ENCODE data around the gene GNG14.
"Not testable (repeated sequence)": the region's sequence is repeated elsewhere in the genome, so short reads cannot be mapped to it uniquely, and the experiment has no call there.

Gene GNG14

GRCh38 chr19:12695096-12695495, 7.3 kb downstream of the GNG14 start:
- no peak for DNase-seq (ENCODE audit: insufficient read length, low spot score)
- no peak for FAIRE-seq

- no peak for FAIRE-seq
Observed at GRCh38 chr19:12695514-12695913, 7.7 kb downstream of the GNG14 start.

GRCh38 chr19:12695997-12696365, 8.2 kb downstream of the GNG14 start:
- FAIRE-seq (no peak), DNase-seq (ENCODE audit: insufficient read length, low spot score) (no peak)

More at GRCh38 chr19:12695514-12695913, 7.7 kb downstream of the GNG14 start:
- DNase-seq (ENCODE audit: insufficient read length, low spot score): no peak

DNA sequence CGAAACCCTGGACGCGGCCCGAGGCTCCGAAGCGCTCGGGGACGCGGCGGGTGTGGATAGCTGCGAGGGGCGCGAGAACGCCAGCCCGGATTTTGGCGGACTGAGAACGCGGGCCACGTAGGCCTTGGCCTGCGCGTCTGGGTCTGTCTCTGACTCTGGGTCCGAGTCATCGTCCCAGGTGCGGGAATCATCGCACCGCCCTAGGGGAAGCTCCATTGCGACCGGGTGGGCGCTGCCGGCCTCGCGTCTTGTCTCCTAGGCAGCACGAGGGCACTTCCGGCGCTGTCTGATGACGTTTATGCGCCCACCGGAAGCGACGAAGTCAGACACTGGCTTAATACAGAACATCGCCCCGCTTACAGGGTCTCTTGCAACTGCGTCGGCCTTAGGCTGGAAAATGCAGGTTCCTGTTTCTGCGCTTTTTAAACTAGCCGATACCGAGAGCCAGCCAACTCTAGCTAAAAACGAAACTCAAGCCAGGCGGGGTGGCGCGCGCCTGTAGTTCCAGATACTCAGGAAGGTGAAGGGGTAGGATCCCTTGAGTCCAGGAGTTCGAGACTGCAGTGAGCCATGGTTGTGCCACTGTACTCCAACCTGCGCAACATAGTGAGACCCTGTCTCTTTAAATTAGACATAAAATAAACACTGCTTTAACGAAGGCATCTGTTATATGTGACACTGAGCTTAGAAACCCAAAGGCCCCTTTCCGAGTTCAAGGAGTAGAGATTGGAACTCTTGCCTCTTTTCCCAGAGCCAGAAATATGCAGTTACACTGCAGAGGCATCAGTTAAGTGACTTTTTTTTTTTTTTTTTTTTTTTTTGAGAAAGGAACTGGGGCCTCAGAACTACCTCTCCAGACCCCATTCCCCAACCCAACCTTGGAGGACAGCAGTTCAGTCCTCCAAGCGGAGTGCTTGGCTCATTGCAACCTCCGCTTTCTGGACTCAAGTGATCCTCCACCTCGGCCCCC, 8.9 kb downstream of the GNG14 start, which contains the start of gene FBXW9:
Gene FBXW9 (minus strand): TSS at position 266 of the 970 bp plus-strand sequence. CDS start 50 bp downstream, at position 216.
- peak; percentile 79 for FAIRE-seq
- peak; percentile 99 for DNase-seq (ENCODE audit: insufficient read length, low spot score)

DNA sequence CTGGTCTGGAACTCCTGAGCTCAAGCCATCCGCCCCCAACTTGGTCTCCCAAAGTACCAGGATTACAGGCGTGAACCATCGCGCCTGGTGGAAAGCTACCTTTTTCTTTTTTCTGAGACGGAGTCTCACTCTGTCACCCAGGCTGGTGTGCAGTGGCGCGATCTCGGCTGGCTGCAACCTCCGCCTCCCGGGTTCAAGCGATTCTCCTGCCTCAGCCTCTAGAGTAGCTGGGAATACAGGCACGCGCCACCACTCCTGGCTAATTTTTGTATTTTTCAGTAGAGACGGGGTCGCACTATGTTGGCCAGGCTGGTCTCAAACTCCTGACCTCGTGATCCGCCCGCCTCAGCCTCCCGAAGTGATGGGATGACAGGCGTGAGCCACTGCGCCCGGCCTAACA, 9.6 kb downstream of the GNG14 start:
- FAIRE-seq; DNase-seq (ENCODE audit: insufficient read length, low spot score): not testable (repeated sequence)

GRCh38 chr19:12698138-12698537, 10.3 kb downstream of the GNG14 start:
- DNase-seq (ENCODE audit: insufficient read length, low spot score) (no peak), FAIRE-seq (no peak)

DNA sequence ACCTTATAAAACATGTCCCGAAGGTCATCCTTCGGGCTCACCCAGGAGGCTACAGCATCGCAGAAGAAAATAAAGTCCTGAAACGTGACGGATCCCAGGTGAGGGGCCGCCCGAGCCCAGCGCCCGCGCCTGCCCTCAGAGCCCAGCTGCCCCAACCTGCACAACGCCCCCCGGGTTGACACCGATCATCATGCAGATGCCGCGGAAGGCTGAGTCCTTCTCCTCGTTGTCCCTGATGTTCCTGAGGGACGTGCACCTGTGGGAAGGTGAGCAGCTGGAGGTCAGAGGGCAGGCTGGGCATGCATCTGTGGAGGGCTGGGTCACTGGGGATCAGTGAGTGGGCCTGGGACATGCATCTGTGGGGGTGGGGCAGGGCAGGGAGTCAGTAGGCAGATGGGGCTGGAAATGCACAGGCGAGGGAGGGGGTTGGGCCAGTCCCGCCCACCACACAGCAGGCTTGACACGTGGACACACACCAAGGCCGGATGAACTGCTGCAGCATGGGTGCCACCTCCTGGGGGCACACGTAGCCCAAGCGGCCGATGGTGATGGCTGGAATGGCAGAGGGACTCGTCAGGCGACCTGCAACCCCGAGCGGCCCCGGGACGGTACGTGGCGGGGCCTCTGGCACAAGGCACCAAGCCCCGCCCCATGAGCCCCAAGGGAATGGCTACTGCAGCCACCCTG, 13.9 kb downstream of the GNG14 start:
- FAIRE-seq: no peak
- DNase-seq (ENCODE audit: insufficient read length, low spot score): no peak

DNA sequence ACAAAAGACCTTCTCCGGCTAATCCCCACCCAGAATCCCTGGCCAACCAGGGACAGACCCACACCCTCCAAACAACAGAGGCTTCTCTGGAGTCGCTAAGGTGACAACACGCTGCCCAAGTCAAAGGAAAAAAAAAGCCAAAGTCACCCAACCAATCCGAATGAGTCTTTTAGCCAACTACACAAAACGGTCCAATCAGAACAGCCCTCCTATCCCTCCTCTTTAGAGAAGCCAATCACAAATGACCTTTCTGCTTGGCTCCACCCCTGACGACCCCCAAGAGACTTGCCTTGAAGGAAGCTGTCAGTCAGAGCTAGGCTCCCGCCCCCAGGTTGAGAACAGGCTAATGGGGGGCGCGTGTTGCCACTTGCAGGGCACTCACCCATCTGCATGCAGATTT, 15.2 kb downstream of the GNG14 start:
- DNase-seq (ENCODE audit: insufficient read length, low spot score) (peak; percentile 50), FAIRE-seq (no peak)

DNA sequence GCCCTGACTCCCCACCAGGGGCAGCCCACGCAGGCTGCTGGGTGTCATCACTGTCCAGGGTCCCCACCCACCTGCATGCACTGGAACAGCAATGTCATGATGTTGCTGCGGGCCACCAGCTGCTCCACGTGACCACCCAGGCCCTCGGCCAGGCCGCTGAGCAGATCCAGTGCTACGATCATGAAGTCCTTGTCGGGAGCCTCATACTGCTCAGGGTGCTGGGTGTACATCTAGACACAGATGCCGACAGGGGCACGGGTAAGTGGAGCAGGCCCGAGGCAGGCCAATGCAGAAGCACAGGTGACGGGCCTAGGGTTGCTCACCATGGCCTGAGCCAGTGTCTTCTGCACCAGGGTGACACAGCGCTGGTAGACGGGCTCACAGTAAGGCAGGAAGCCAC, 17.4 kb downstream of the GNG14 start:
- FAIRE-seq: no peak
- no peak for DNase-seq (ENCODE audit: insufficient read length, low spot score)

DNA sequence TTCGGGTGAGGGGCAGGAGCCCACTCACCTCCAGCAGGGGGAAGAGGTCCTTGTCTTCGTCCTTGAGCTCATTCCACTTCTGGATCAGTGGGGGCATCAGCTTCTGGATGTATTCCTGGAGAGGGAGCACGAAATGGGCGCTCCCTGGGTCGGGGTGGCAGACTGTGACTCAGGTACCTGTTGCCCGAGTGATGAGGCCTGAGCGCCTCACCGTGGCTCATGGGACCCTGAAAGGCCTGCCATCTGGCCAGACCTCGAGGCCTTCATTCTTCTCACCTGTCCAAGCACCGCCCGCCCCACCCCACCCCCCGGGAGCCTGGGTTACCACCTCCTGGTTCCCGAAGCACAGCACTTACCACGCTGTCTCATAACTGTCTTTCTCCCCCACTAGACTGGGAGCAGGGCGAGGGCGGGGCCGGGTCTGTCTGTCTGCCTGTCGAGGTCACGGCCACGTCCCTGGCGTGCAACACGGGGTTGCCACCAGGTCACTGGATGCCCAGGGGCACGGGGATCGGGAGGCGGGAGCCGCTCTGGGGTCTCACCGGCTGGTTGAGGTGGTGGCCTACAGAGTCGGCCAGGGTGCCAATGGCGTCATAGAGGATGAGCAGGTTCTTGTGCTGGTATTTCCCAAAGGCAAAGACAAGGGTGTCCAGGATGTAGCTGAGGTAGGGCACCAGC, 18.0 kb downstream of the GNG14 start:
- DNase-seq (ENCODE audit: insufficient read length, low spot score) (no peak), FAIRE-seq (no peak)

- no peak for FAIRE-seq
- no peak for DNase-seq (ENCODE audit: insufficient read length, low spot score)
Observed at GRCh38 chr19:12706332-12706718, 18.5 kb downstream of the GNG14 start.

GRCh38 chr19:12708641-12709040, 20.8 kb downstream of the GNG14 start:
- no peak for FAIRE-seq
- no peak for DNase-seq (ENCODE audit: insufficient read length, low spot score)

DNA sequence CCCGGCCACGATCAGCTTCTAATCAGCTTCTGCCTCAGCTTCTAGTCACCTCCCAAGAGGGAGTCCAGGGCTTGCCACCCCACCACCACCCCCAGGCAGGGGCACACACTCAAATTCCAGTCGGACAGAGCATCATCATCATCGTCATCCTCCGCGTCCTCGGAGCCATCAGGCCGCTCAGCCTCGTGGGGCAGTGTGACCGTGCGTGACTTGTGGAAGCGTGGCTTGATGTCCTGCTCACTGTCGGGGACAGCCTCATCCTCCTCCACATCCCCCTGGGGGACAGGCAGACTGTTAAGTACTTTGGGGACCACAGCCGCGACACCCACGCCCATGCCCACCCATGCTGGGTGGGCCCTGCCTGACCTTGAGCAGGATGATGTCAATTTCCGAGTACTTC, 23.4 kb downstream of the GNG14 start:
- FAIRE-seq (peak; percentile 65), DNase-seq (ENCODE audit: insufficient read length, low spot score) (no peak)

DNA sequence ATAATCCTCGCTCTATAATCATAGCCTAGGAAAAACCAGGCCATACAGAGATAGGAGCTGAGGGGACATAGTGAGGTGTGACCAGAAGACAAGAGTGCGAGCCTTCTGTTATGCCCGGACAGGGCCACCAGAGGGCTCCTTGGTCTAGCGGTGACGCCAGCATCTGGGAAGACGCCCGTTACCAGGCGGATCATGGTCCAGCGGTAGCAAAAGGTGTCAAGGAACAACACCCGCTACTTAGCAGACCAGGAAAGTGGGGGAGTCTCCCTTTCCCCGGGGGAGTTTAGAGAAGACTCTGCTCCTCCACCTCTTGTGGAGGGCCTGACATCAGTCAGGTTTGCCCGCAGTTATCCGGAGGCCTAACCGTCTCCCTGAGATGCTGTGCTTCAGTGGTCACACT, 24.3 kb downstream of the GNG14 start:
- FAIRE-seq; DNase-seq (ENCODE audit: insufficient read length, low spot score): not testable (repeated sequence)

DNA sequence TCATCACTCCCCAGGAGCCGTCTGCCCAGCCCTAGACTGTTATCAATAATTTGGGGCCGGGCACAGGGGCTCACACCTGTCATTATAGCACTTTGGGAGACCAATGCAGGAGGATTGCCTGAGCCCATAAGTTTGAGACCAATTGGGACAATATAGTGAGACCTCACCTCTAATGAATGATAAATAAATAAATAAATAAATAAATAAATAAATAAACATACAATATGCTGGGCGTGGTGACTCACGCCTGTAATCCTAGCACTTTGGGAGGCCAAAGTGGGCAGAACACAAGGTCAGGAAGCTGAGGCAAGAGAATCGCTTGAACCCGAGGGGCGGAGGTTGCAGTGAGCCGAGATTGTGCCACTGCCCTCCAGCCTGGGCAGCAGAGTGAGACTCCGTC, 25.5 kb downstream of the GNG14 start:
- not testable (repeated sequence) for DNase-seq (ENCODE audit: insufficient read length, low spot score); FAIRE-seq

- FAIRE-seq (no peak), DNase-seq (ENCODE audit: insufficient read length, low spot score) (no peak)
Observed at GRCh38 chr19:12715102-12715501, 27.3 kb downstream of the GNG14 start.

GRCh38 chr19:12715929-12716328, 28.1 kb downstream of the GNG14 start:
- DNase-seq (ENCODE audit: insufficient read length, low spot score) (no peak), FAIRE-seq (no peak)

DNA sequence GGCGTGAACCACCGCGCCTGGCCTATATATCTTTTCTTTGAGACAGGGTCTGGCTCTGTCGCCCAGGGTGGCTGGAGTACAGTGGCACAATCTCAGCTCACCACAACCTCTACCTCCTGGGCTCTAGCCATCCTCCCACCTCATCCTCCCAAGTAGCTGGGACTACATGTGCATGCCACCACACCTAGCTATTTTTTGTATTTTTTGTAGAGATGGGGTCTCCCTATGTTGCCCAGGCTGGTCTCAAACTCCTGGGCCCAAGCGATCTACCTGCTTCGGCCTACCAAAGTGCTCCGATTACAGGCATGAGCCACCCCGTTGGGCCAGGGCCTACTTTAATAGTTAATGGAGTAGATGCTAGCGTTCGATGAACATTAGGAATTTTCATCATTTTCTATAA, 32.5 kb downstream of the GNG14 start:
- FAIRE-seq (no peak), DNase-seq (ENCODE audit: insufficient read length, low spot score) (no peak)

DNA sequence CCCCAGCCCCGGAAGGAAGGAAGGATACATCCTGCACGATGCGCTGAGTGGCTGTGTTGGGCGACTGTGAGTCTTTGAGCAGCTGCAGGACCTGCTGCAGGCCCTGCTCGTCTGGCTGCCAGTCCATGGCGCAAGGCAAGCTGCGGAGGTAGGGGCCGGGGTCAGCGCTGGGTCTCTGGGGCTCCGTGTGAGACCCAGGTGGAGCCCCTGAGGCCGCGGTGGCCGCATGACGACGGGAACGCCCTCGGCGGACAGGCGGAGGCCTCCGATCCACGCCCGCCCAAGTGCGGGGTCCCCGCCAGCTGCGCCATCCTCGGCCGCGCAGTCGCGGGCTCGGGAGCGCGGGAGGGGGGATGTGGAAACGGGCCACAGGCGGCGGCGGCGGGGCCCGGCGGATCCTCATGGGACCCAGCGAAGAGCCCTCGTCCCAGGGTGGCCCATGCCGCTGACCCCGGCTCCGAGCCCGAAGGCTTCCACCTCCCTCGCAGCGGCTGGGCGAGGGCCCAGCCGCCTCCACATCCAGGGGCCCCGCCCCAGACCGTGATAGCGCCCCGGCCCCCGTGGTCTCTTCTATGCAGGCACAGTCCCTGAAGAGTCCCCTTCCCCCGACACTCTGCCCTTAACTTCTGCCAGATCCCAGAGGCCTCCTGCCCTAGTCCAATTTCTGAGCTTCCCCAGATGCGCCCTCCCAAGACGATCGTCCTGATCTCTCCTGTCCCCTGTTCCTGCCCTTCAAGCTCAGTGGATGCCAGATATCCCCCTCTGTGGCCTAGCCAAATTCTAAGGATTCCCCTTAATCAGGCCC, 33.3 kb downstream of the GNG14 start:
- DNase-seq (ENCODE audit: insufficient read length, low spot score): no peak
- no peak for FAIRE-seq

Data from HTR-8/SVneo (cell line).